ENCODE measurements around the gene SLCO2B1.

DNA sequence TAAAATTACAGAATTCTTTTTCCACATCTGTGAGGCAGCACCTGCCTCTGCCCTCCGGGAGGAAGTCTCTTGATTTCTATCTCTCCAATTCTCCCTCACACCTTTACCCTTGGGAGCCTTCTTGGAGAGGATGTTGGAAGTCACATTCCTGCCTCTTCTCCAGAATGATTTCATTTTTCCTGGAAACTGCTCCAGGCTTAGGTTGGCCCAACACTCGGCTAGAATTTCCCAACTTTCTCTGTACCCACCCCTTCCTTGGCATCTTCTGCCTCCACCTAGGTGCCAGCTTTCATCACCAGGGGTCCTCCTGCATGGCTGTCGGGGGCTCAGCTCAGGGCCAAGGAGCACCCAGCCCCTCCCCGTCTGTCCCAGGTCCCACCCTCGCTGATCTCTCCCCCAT is 43.2 kb downstream of the SLCO2B1 start:
- TF ChIP-seq, protein P1, sequence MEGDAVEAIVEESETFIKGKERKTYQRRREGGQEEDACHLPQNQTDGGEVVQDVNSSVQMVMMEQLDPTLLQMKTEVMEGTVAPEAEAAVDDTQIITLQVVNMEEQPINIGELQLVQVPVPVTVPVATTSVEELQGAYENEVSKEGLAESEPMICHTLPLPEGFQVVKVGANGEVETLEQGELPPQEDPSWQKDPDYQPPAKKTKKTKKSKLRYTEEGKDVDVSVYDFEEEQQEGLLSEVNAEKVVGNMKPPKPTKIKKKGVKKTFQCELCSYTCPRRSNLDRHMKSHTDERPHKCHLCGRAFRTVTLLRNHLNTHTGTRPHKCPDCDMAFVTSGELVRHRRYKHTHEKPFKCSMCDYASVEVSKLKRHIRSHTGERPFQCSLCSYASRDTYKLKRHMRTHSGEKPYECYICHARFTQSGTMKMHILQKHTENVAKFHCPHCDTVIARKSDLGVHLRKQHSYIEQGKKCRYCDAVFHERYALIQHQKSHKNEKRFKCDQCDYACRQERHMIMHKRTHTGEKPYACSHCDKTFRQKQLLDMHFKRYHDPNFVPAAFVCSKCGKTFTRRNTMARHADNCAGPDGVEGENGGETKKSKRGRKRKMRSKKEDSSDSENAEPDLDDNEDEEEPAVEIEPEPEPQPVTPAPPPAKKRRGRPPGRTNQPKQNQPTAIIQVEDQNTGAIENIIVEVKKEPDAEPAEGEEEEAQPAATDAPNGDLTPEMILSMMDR (IDR thresholded peaks at IDR 0.05; ENCODE audit: low read depth, low read length, missing input control) = no peak
- TF ChIP-seq YY1 (IDR thresholded peaks at IDR 0.05) = no peak
- no peak for TF ChIP-seq RAD21 (IDR thresholded peaks at IDR 0.05)
- TF ChIP-seq, protein P2, sequence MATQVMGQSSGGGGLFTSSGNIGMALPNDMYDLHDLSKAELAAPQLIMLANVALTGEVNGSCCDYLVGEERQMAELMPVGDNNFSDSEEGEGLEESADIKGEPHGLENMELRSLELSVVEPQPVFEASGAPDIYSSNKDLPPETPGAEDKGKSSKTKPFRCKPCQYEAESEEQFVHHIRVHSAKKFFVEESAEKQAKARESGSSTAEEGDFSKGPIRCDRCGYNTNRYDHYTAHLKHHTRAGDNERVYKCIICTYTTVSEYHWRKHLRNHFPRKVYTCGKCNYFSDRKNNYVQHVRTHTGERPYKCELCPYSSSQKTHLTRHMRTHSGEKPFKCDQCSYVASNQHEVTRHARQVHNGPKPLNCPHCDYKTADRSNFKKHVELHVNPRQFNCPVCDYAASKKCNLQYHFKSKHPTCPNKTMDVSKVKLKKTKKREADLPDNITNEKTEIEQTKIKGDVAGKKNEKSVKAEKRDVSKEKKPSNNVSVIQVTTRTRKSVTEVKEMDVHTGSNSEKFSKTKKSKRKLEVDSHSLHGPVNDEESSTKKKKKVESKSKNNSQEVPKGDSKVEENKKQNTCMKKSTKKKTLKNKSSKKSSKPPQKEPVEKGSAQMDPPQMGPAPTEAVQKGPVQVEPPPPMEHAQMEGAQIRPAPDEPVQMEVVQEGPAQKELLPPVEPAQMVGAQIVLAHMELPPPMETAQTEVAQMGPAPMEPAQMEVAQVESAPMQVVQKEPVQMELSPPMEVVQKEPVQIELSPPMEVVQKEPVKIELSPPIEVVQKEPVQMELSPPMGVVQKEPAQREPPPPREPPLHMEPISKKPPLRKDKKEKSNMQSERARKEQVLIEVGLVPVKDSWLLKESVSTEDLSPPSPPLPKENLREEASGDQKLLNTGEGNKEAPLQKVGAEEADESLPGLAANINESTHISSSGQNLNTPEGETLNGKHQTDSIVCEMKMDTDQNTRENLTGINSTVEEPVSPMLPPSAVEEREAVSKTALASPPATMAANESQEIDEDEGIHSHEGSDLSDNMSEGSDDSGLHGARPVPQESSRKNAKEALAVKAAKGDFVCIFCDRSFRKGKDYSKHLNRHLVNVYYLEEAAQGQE (IDR thresholded peaks at IDR 0.05) = no peak
- TF ChIP-seq TAF1 (conservative IDR thresholded peaks at IDR 0.05) = no peak

All from liver (tissue), 3 donors.